ENCODE results near the gene PRAMEF8. TPM values are rescaled to one million over a fixed set of nuclear protein-coding genes. Genes with fewer than 3 reads are reported as not detected.
"Not testable (repeated sequence)": the region's sequence is repeated elsewhere in the genome, so short reads cannot be mapped to it uniquely, and the experiment has no call there.

PRAMEF8 gene
- total RNA-seq, 1 experiment from 2014 or later, result not detected

DNA sequence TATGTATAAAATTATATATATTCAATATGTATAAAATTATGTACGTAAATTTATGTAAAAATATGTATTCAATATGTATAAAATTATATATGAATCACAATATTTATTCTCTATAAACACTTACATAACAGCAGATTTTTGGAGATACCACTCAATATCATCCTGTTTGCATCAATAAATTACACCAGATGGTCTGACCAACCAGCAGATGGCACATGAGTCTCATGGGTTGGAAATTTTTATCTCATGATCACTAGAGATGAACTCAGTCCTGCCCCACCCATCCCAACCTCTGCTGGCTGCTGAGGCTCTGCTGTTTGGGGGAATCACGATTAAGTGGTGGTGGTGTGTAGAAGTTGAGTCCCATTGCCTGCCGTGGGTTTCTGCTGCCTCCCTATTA lies 5.3 kb downstream of the PRAMEF8 start:
- H3K27me3 ChIP-seq (ENCODE audit: control insufficient read depth, insufficient read depth, low read length); intact Hi-C loops (cut with micrococcal nuclease; ENCODE audit: unreplicated experiment); H3K4me1 ChIP-seq (ENCODE audit: control insufficient read depth, insufficient read depth, low read length); H3K4me3 ChIP-seq (ENCODE audit: low read depth in 2 of 2, low read length in 2 of 2); H3K36me3 ChIP-seq (ENCODE audit: control insufficient read depth, insufficient read depth, low read length); POLR2A ChIA-PET; ATAC-seq; DNase-seq (ENCODE audit: low read depth, low spot score); BruUV-seq (replicated peaks); H3K27ac ChIP-seq (ENCODE audit: low read length); in situ Hi-C loops (cut with HindIII; ENCODE audit: low pct_unique_long_range_greater_than_20kb, low sequenced_read_pairs); H3K9me3 ChIP-seq (ENCODE audit: control insufficient read depth, insufficient read depth, low read depth, low read length); CTCF ChIA-PET: not testable (repeated sequence)

GRCh38 chr1:13277016-13277415 lies 7.9 kb downstream of the PRAMEF8 start:
- BruUV-seq (replicated peaks); H3K4me3 ChIP-seq (ENCODE audit: low read depth in 2 of 2, low read length in 2 of 2); H3K9me3 ChIP-seq (ENCODE audit: control insufficient read depth, insufficient read depth, low read depth, low read length); H3K4me1 ChIP-seq (ENCODE audit: control insufficient read depth, insufficient read depth, low read length); H3K27ac ChIP-seq (ENCODE audit: low read length); intact Hi-C loops (cut with micrococcal nuclease; ENCODE audit: unreplicated experiment); DNase-seq (ENCODE audit: low read depth, low spot score); in situ Hi-C loops (cut with HindIII; ENCODE audit: low pct_unique_long_range_greater_than_20kb, low sequenced_read_pairs); H3K36me3 ChIP-seq (ENCODE audit: control insufficient read depth, insufficient read depth, low read length); H3K27me3 ChIP-seq (ENCODE audit: control insufficient read depth, insufficient read depth, low read length); POLR2A ChIA-PET; CTCF ChIA-PET: not testable (repeated sequence)
- peak; percentile 75; the same call in 1 of the 2 replicates for ATAC-seq

DNA sequence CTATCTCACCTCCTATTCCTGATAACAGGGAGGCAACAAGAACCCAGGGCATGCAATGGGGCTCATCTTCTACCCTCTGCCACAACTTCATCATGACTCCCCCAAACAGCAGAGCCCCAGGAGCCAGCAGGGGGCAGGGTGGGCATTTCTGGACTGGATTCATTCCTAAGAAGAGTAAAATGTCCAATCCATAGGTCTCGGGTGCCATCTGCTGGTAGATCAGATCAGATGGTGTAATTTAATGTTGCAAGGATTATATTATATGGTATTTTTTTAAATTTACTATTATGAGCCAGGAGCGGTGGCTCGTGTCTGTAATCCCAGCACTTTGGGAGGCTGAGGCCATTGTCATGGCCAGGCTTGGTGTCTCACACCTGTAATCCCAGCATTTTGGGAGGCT lies 19.8 kb downstream of the PRAMEF8 start:
- intact Hi-C loops (cut with micrococcal nuclease; ENCODE audit: unreplicated experiment); BruUV-seq (replicated peaks); H3K4me3 ChIP-seq (ENCODE audit: low read depth in 2 of 2, low read length in 2 of 2); in situ Hi-C loops (cut with HindIII; ENCODE audit: low pct_unique_long_range_greater_than_20kb, low sequenced_read_pairs); H3K9me3 ChIP-seq (ENCODE audit: control insufficient read depth, insufficient read depth, low read depth, low read length); H3K27me3 ChIP-seq (ENCODE audit: control insufficient read depth, insufficient read depth, low read length); H3K36me3 ChIP-seq (ENCODE audit: control insufficient read depth, insufficient read depth, low read length); H3K27ac ChIP-seq (ENCODE audit: low read length); H3K4me1 ChIP-seq (ENCODE audit: control insufficient read depth, insufficient read depth, low read length); DNase-seq (ENCODE audit: low read depth, low spot score); POLR2A ChIA-PET; CTCF ChIA-PET: not testable (repeated sequence)
- peak; percentile 71; the same call in 1 of the 2 replicates for ATAC-seq

DNA sequence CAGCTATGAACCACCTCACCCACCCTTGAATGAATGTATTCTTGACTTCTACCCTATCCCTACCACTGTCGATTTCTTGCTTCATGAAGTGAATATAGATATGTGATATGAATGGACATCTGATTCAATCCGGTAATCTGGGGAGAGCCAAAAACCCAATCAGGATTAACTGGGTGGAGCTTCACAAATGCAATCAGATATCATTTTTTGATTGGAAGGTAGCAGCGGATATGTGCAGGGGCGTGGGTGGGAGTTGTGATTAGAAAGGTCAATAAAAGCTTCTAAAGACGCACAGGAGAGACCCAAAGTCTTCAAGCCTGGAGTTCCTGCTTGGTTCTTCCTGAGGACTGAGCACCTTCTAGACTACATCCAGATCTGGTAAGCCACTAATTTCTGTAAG lies 31.0 kb downstream of the PRAMEF8 start, which contains the start of gene PRAMEF5:
Gene PRAMEF5 (plus strand): TSS at position 301 of the 400 bp plus-strand sequence. CDS start 5,071 bp downstream, outside the sequence.
- DNase-seq (ENCODE audit: low read depth, low spot score); ATAC-seq; H3K9me3 ChIP-seq (ENCODE audit: control insufficient read depth, insufficient read depth, low read depth, low read length); BruUV-seq (replicated peaks); H3K27ac ChIP-seq (ENCODE audit: low read length); CTCF ChIA-PET; POLR2A ChIA-PET; intact Hi-C loops (cut with micrococcal nuclease; ENCODE audit: unreplicated experiment); in situ Hi-C loops (cut with HindIII; ENCODE audit: low pct_unique_long_range_greater_than_20kb, low sequenced_read_pairs); H3K27me3 ChIP-seq (ENCODE audit: control insufficient read depth, insufficient read depth, low read length); H3K4me1 ChIP-seq (ENCODE audit: control insufficient read depth, insufficient read depth, low read length); H3K36me3 ChIP-seq (ENCODE audit: control insufficient read depth, insufficient read depth, low read length); H3K4me3 ChIP-seq (ENCODE audit: low read depth in 2 of 2, low read length in 2 of 2): not testable (repeated sequence)

GRCh38 chr1:13247122-13247521 lies 37.8 kb downstream of the PRAMEF8 start:
- H3K9me3 ChIP-seq (ENCODE audit: control insufficient read depth, insufficient read depth, low read depth, low read length); H3K4me1 ChIP-seq (ENCODE audit: control insufficient read depth, insufficient read depth, low read length); POLR2A ChIA-PET; H3K27ac ChIP-seq (ENCODE audit: low read length); DNase-seq (ENCODE audit: low read depth, low spot score); ATAC-seq; H3K36me3 ChIP-seq (ENCODE audit: control insufficient read depth, insufficient read depth, low read length); intact Hi-C loops (cut with micrococcal nuclease; ENCODE audit: unreplicated experiment); H3K27me3 ChIP-seq (ENCODE audit: control insufficient read depth, insufficient read depth, low read length); BruUV-seq (replicated peaks); in situ Hi-C loops (cut with HindIII; ENCODE audit: low pct_unique_long_range_greater_than_20kb, low sequenced_read_pairs); CTCF ChIA-PET; H3K4me3 ChIP-seq (ENCODE audit: low read depth in 2 of 2, low read length in 2 of 2): not testable (repeated sequence)

DNA sequence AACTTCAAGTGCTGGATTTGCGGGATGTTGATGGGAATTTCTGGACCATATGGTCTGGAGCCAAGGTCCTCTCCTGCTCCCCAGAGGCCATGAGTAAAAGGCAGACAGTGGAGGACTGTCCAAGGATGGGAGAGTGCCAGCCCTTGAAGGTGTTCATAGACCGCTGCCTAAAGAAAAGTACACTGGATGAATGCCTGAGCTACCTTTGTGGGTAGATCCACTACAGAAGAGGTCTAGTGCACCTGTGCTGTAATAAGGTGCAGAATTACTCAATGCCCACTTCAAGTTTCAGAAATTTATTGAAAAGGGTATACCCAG lies 38.4 kb downstream of the PRAMEF8 start:
- H3K4me3 ChIP-seq (ENCODE audit: low read depth in 2 of 2, low read length in 2 of 2); BruUV-seq (replicated peaks); H3K36me3 ChIP-seq (ENCODE audit: control insufficient read depth, insufficient read depth, low read length); CTCF ChIA-PET; H3K27me3 ChIP-seq (ENCODE audit: control insufficient read depth, insufficient read depth, low read length); intact Hi-C loops (cut with micrococcal nuclease; ENCODE audit: unreplicated experiment); POLR2A ChIA-PET; in situ Hi-C loops (cut with HindIII; ENCODE audit: low pct_unique_long_range_greater_than_20kb, low sequenced_read_pairs); DNase-seq (ENCODE audit: low read depth, low spot score); ATAC-seq; H3K9me3 ChIP-seq (ENCODE audit: control insufficient read depth, insufficient read depth, low read depth, low read length); H3K27ac ChIP-seq (ENCODE audit: low read length); H3K4me1 ChIP-seq (ENCODE audit: control insufficient read depth, insufficient read depth, low read length): not testable (repeated sequence)

DNA sequence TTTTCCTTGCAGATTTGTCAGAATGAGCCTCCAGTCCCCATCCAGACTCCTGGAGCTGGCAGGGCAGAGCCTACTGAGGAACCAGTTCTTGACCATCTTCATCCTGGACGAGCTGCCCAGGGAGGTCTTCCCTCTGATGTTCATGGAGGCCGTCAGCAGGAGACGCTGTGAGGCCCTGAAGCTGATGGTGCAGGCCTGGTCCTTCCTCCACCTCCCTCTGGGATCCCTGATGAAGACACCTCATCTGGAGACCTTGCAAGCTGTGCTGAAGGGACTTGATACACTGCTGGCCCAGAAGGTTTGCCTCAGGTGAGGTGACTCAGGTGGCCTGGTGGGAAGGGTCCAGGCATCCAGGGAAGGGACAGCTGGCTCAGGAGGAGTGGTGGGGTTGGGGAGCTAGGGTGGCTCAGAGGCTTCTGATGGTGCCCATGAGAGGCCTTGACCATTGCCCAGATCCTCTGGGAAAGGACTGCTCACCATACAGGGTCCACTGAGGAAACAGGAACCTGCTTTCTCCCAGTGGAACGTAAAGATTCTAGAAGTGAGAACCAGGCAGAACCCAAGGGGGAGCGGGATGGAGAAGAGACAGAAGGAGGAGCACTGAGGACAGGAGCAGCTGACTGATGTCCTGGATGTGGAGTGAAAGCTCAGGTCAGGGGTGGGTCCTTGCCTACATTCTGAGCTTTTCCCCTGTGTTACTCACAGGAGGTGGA lies 38.9 kb downstream of the PRAMEF8 start:
- H3K9me3 ChIP-seq (ENCODE audit: control insufficient read depth, insufficient read depth, low read depth, low read length); H3K27me3 ChIP-seq (ENCODE audit: control insufficient read depth, insufficient read depth, low read length); H3K36me3 ChIP-seq (ENCODE audit: control insufficient read depth, insufficient read depth, low read length); DNase-seq (ENCODE audit: low read depth, low spot score); intact Hi-C loops (cut with micrococcal nuclease; ENCODE audit: unreplicated experiment); H3K4me3 ChIP-seq (ENCODE audit: low read depth in 2 of 2, low read length in 2 of 2); POLR2A ChIA-PET; H3K27ac ChIP-seq (ENCODE audit: low read length); BruUV-seq (replicated peaks); ATAC-seq; CTCF ChIA-PET; in situ Hi-C loops (cut with HindIII; ENCODE audit: low pct_unique_long_range_greater_than_20kb, low sequenced_read_pairs); H3K4me1 ChIP-seq (ENCODE audit: control insufficient read depth, insufficient read depth, low read length): not testable (repeated sequence)

Measured in Panc1 (cell line).